H1 (cell line): ENCODE measurements around the gene FARS2. TPM values are rescaled to one million over a fixed set of nuclear protein-coding genes. Genes with fewer than 3 reads are reported as not detected.

Experiments
- CTCF ChIA-PET: fragments of 300-600 bp; sonication (Branson Sonifier 250); formaldehyde crosslinking; loops from one replicate; lab custom pipeline; 2021; ENCODE audit not compliant: partially characterized antibody; lab: Charles Lee
- POLR2A ChIA-PET: fragments of 300-600 bp; sonication (Branson Sonifier 250); formaldehyde crosslinking; loops from one replicate; lab custom pipeline; 2021; ENCODE audit warnings: inconsistent platforms; ENCODE audit not compliant: partially characterized antibody; lab: Charles Lee
- DNase-seq, 2 experiments: peaks; one replicate each; pipeline versions ENCODE4 v3.0.0 to v3.0.0-alpha.2; 2010 to 2022; ENCODE audit warnings: low spot score in 2 of 2, low read depth in 1 of 2, mixed read lengths in 1 of 2
- FAIRE-seq: peaks from 2 replicates; lab custom pipeline; 2011; peaks lifted over from hg19 to GRCh38; lab: Jason Lieb, UNC
- H2AFZ ChIP-seq: 2 replicates; pipeline ENCODE4 v1.8.1; 2012; ENCODE audit warnings: low read length, inconsistent platforms
- H2AK5ac ChIP-seq: 2 replicates; pipeline ENCODE4 v1.6.1; 2013; ENCODE audit warnings: low read depth, low read length
- H2BK120ac ChIP-seq: replicated peaks from 2 replicates; pipeline ENCODE3; 2013; ENCODE audit warnings: low read depth, low read length, inconsistent platforms
- H2BK12ac ChIP-seq: 2 replicates; pipeline ENCODE4 v1.6.1; 2013; ENCODE audit warnings: low read depth, low read length
- H2BK15ac ChIP-seq: 2 replicates; pipeline ENCODE4 v1.6.1; 2013; ENCODE audit warnings: low read length
- H2BK20ac ChIP-seq: 2 replicates; pipeline ENCODE4 v1.6.1; 2013; ENCODE audit warnings: low read length
- H2BK5ac ChIP-seq: 2 replicates; pipeline ENCODE4 v1.6.1; 2013; ENCODE audit warnings: low read depth, low read length
- H3K14ac ChIP-seq: 2 replicates; pipeline ENCODE4 v1.6.1; 2013; ENCODE audit warnings: inconsistent platforms; ENCODE audit not compliant: insufficient read length
- H3K18ac ChIP-seq: 2 replicates; pipeline ENCODE4 v1.6.1; 2013; ENCODE audit warnings: low read length; ENCODE audit errors: extremely low read depth
- H3K23ac ChIP-seq: 2 replicates; pipeline ENCODE4 v1.6.1; 2013; ENCODE audit warnings: inconsistent platforms; ENCODE audit not compliant: insufficient read length
- H3K23me2 ChIP-seq: 2 replicates; pipeline ENCODE4 v1.6.1; 2013; ENCODE audit warnings: low read depth, low read length
- H3K27ac ChIP-seq: 2 replicates; pipeline ENCODE4 v1.6.1; 2011; ENCODE audit warnings: low read depth, low read length, inconsistent platforms
- H3K27me3 ChIP-seq, 4 experiments: replicated peaks in 1 of 4; 1 replicate in 1 of 4; 2 replicates in 3 of 4; pipeline versions ENCODE4 v1.6.1 to v1.8.1; 2011 to 2013; ENCODE audit warnings: low read length in 3 of 4, mild to moderate bottlenecking in 3 of 4, inconsistent platforms in 2 of 4, mixed read lengths in 2 of 4, moderate library complexity in 1 of 4; ENCODE audit not compliant: control insufficient read depth in 3 of 4, insufficient read depth in 3 of 4; ENCODE audit errors: extremely low read depth in 1 of 4
- H3K36me3 ChIP-seq, 4 experiments: 2 replicates each; pipeline versions ENCODE4 v1.6.1 to v1.8.1; 2011 to 2013; ENCODE audit warnings: mild to moderate bottlenecking in 4 of 4, low read length in 3 of 4, moderate library complexity in 2 of 4, control low read depth in 1 of 4, inconsistent platforms in 1 of 4; ENCODE audit not compliant: insufficient read depth in 4 of 4, control insufficient read depth in 2 of 4
- H3K4ac ChIP-seq: replicated peaks from 2 replicates; pipeline ENCODE3; 2013; ENCODE audit warnings: low read length, low read depth, mixed read lengths, inconsistent platforms; ENCODE audit not compliant: insufficient read length
- H3K4me1 ChIP-seq, 4 experiments: replicated peaks in 1 of 4; 1 replicate in 1 of 4; 2 replicates in 3 of 4; pipeline versions ENCODE4 v1.6.1 to v1.8.1; 2011 to 2013; ENCODE audit warnings: low read length in 3 of 4, inconsistent platforms in 2 of 4, mixed read lengths in 1 of 4; ENCODE audit not compliant: insufficient read depth in 4 of 4, control insufficient read depth in 3 of 4
- H3K4me2 ChIP-seq, 2 experiments: 2 replicates each; pipeline versions ENCODE4 v1.6.1 to v1.8.1; 2011 to 2013; ENCODE audit warnings: low read depth in 2 of 2, low read length in 2 of 2, control low read depth in 1 of 2, inconsistent platforms in 1 of 2, mild to moderate bottlenecking in 1 of 2; ENCODE audit not compliant: insufficient read depth in 1 of 2
- H3K4me3 ChIP-seq, 4 experiments: fragments of 200-600, 300-600 bp in 1 of 4; sonication (generic), shearing (Covaris generic), sonication (Bioruptor Twin) in 1 of 4; 2 replicates each; pipeline versions ENCODE4 v1.5.1 to v1.8.1; 2011 to 2016; ENCODE audit warnings: low read length in 4 of 4, low read depth in 3 of 4, control low read depth in 2 of 4, inconsistent platforms in 2 of 4, mild to moderate bottlenecking in 2 of 4, mixed read lengths in 1 of 4, moderate library complexity in 1 of 4; ENCODE audit not compliant: insufficient read depth in 2 of 4; ENCODE audit errors: extremely low read depth in 1 of 4
- H3K56ac ChIP-seq: replicated peaks from 2 replicates; pipeline ENCODE3; 2013; ENCODE audit warnings: low read depth, mild to moderate bottlenecking, mixed read lengths, low read length, inconsistent platforms; ENCODE audit not compliant: insufficient read length
- H3K79me1 ChIP-seq: 2 replicates; pipeline ENCODE4 v1.6.1; 2013; ENCODE audit warnings: low read depth, low read length, control low read depth
- H3K79me2 ChIP-seq, 2 experiments: 2 replicates each; pipeline versions ENCODE4 v1.6.1 to v1.8.1; 2012 to 2013; ENCODE audit warnings: low read length in 2 of 2, mild to moderate bottlenecking in 2 of 2, inconsistent platforms in 1 of 2; ENCODE audit not compliant: insufficient read depth in 2 of 2, control insufficient read depth in 1 of 2
- H3K9ac ChIP-seq, 4 experiments: replicated peaks in 1 of 4; 1 replicate in 1 of 4; 2 replicates in 3 of 4; pipeline versions ENCODE4 v1.6.1 to v1.8.1; 2011 to 2013; ENCODE audit warnings: low read depth in 3 of 4, low read length in 3 of 4, control low read depth in 2 of 4, mild to moderate bottlenecking in 2 of 4, moderate library complexity in 2 of 4, inconsistent platforms in 1 of 4; ENCODE audit errors: extremely low read depth in 1 of 4
- H3K9me3 ChIP-seq, 2 experiments: 2 replicates each; pipeline versions ENCODE4 v1.6.1 to v1.8.1; 2012 to 2013; ENCODE audit warnings: mild to moderate bottlenecking in 2 of 2, moderate library complexity in 2 of 2, control low read depth in 1 of 2, inconsistent platforms in 1 of 2, low read depth in 1 of 2, low read length in 1 of 2, mixed read lengths in 1 of 2; ENCODE audit not compliant: insufficient read depth in 2 of 2
- H4K20me1 ChIP-seq, 2 experiments: replicated peaks in 1 of 2; 2 replicates each; pipeline versions ENCODE3 to v1.8.1; 2011 to 2013; ENCODE audit warnings: inconsistent platforms in 2 of 2, low read length in 2 of 2, mild to moderate bottlenecking in 1 of 2; ENCODE audit not compliant: insufficient read depth in 2 of 2, control insufficient read depth in 1 of 2
- H4K5ac ChIP-seq: 2 replicates; pipeline ENCODE4 v1.6.1; 2013; ENCODE audit warnings: low read length, low read depth, mixed read lengths, inconsistent platforms; ENCODE audit not compliant: insufficient read length
- H4K8ac ChIP-seq: 2 replicates; pipeline ENCODE4 v1.8.0; 2013; ENCODE audit warnings: mild to moderate bottlenecking, moderate library complexity, low read length, inconsistent platforms; ENCODE audit not compliant: insufficient read depth; ENCODE audit errors: extremely low read depth
- H4K91ac ChIP-seq: replicated peaks from 2 replicates; pipeline ENCODE3; 2013; ENCODE audit warnings: low read length, mixed read lengths, inconsistent platforms; ENCODE audit not compliant: insufficient read length
- CBX8 ChIP-seq: fragments of 300-800, 300-1000 bp; sonication (generic); IDR thresholded peaks from 2 replicates; pipeline ENCODE4 v1.7.1; 2016; ENCODE audit warnings: low read depth, low read length, borderline replicate concordance
- CEBPB ChIP-seq: IDR thresholded peaks from 2 replicates; pipeline ENCODE4 v1.6.1; 2012; ENCODE audit warnings: low read depth, low read length
- EGR1 ChIP-seq: IDR thresholded peaks from 2 replicates; pipeline ENCODE4 v1.6.1; 2011; ENCODE audit warnings: low read depth, low read length, borderline replicate concordance
- EP300 ChIP-seq, 2 experiments: IDR thresholded peaks; 1 replicate in 1 of 2; 2 replicates in 1 of 2; pipeline ENCODE4 v1.6.1; 2011 to 2012; ENCODE audit warnings: low read depth in 2 of 2, low read length in 2 of 2, mild to moderate bottlenecking in 2 of 2, borderline replicate concordance in 1 of 2, inconsistent platforms in 1 of 2, moderate library complexity in 1 of 2
- GABPA ChIP-seq: IDR thresholded peaks from 2 replicates; pipeline ENCODE4 v1.6.1; 2011; ENCODE audit warnings: mild to moderate bottlenecking, low read length, moderate library complexity, borderline replicate concordance; ENCODE audit not compliant: insufficient read depth
- JUND ChIP-seq: IDR thresholded peaks from 2 replicates; pipeline ENCODE4 v1.6.1; 2011; ENCODE audit warnings: mild to moderate bottlenecking, improper control_type of control experiment, low read length
- NANOG ChIP-seq: IDR thresholded peaks from 2 replicates; pipeline ENCODE4 v1.6.1; 2011; ENCODE audit warnings: low read length, low read depth, mild to moderate bottlenecking, inconsistent platforms; ENCODE audit not compliant: insufficient read depth, poor library complexity, severe bottlenecking
- POLR2A ChIP-seq, 2 experiments: IDR thresholded peaks; 1 replicate in 1 of 2; 2 replicates in 1 of 2; pipeline ENCODE4 v1.6.1; 2011; ENCODE audit warnings: low read depth in 2 of 2, low read length in 2 of 2, mild to moderate bottlenecking in 2 of 2; ENCODE audit errors: control extremely low read depth in 1 of 2
- POLR2AphosphoS5 ChIP-seq: IDR thresholded peaks from 2 replicates; pipeline ENCODE4 v1.6.1; 2011; ENCODE audit warnings: low read depth, low read length
- RXRA ChIP-seq: IDR thresholded peaks from 2 replicates; pipeline ENCODE4 v1.6.1; 2011; ENCODE audit warnings: low read depth, mild to moderate bottlenecking, low read length, moderate library complexity; ENCODE audit not compliant: insufficient read depth
- SIRT6 ChIP-seq: IDR thresholded peaks from one replicate; pipeline ENCODE4 v1.7.1; 2012; ENCODE audit warnings: low read length, inconsistent platforms
- SIX5 ChIP-seq: IDR thresholded peaks from 2 replicates; pipeline ENCODE4 v1.6.1; 2011; ENCODE audit warnings: mild to moderate bottlenecking, low read depth, low read length
- SP1 ChIP-seq: IDR thresholded peaks from 2 replicates; pipeline ENCODE4 v1.6.1; 2011; ENCODE audit warnings: low read depth, low read length
- SP2 ChIP-seq: IDR thresholded peaks from 2 replicates; pipeline ENCODE4 v1.6.1; 2012; ENCODE audit warnings: mild to moderate bottlenecking, low read length, inconsistent platforms
- TCF12 ChIP-seq: IDR thresholded peaks from 2 replicates; pipeline ENCODE4 v1.6.1; 2011; ENCODE audit warnings: low read depth, mild to moderate bottlenecking, low read length
- WGBS, 2 experiments: shearing (Covaris generic) in 1 of 2; methylation state at CpG; one replicate each; pipeline versions ENCODE4 v1.1.6 to v1.1.7; 2013 to 2015; ENCODE audit warnings: low lambda C conversion rate in 2 of 2, mixed read lengths in 2 of 2, inconsistent platforms in 1 of 2, low coverage in 1 of 2, missing lambda C conversion rate in 1 of 2; ENCODE audit not compliant: insufficient replicate concordance in 2 of 2, insufficient coverage in 1 of 2, insufficient read length in 1 of 2; ENCODE audit errors: extremely low coverage in 1 of 2, missing lambda C conversion rate in 1 of 2; 5-methylcytosine and 5-hydroxymethylcytosine counted together
- polyA plus RNA-seq, 7 experiments: library from polyadenylated mRNA; depleted of rRNA in 3 of 7; stranded (reverse) in 5 of 7; unstranded in 2 of 7; fragments of >200 nt in 5 of 7; fragments of 200-250 nt in 2 of 7; gene quantifications; 1 replicate in 5 of 7; 2 replicates in 1 of 7; 4 replicates in 1 of 7; pipeline versions ENCODE4 v1.2.1 to v1.2.3, GENCODE V29; 2011 to 2013; ENCODE audit warnings: missing spikeins in 2 of 7, mixed read lengths in 2 of 7
- total RNA-seq: library from RNA; stranded (reverse); fragmentation: NEBNext Ultra II Directional; extraction: Animal tissue kit (Norgen Biotek cat#: 25700); gene quantifications from 2 replicates; pipeline ENCODE4 v1.2.1, GENCODE V29; 2021

Gene FARS2
- total and polyA plus RNA-seq, 2 of the 8 experiments (the other 6 are each of a cell fraction or from before 2014, with no cell fraction given): 11.7 to 14.4 TPM

- Histone ChIP-seq H3K27me3 (no peaks in the 10 kb centered on the region), H4K20me1 (peaks cover 3 to 5% of the 10 kb centered on the region in 2 experiments), H2BK120ac (no peak overlapping the region), H2BK20ac (no peak overlapping the region), H3K4me2 (no peak overlapping the region), H2AFZ (no peak overlapping the region), H3K9ac (no peak overlapping the region), H2AK5ac (no peak overlapping the region), H3K36me3 (peaks cover 0 to 5% (median 0%) of the 10 kb centered on the region in 4 experiments; a peak in 1 of 8 replicates), H3K56ac (no peak overlapping the region), H3K79me2 (peaks cover 0 to 70% of the 10 kb centered on the region in 2 experiments), H3K4me1 (peaks cover 0 to 4% (median 0%) of the 10 kb centered on the region in 4 experiments; a peak in 1 of 7 replicates), H3K4ac (no peak overlapping the region), H3K4me3 (no peak overlapping the region), H3K27ac (no peak overlapping the region), H3K14ac (no peak overlapping the region), H3K23ac (no peak overlapping the region), H4K91ac (no peak overlapping the region), H3K9me3 (peaks cover 0 to 4% of the 10 kb centered on the region in 2 experiments; a peak in 1 of 4 replicates), H4K8ac (no peak overlapping the region), H3K23me2 (no peaks in the 10 kb centered on the region), H3K79me1 (peaks cover 20% of the 10 kb centered on the region), H2BK12ac (no peak overlapping the region), H4K5ac (no peak overlapping the region), H2BK15ac (no peak overlapping the region), H3K18ac (no peak overlapping the region), H2BK5ac (no peak overlapping the region)
- CTCF ChIA-PET: no interaction called here
- POLR2A ChIA-PET: interaction anchor here (1.7 to 3.3 kb wide), 4 partner anchors 10 to 17 kb away, joined by 5 to 9 read pairs (median 8); partner anchors contain the start of genes FARS2 and LYRM4
- WGBS, 2 experiments: 79% methylated on average over 2 of the region's 2 CpGs; no CpG with 5 or more reads in 1 of the 2 experiments
- DNase-seq (no peak), FAIRE-seq (no peak)
- no peak for TF ChIP-seq SP1
- TF ChIP-seq TCF12: no peak
- no peak for TF ChIP-seq EP300 (IDR thresholded peaks at IDR 0.05; ENCODE audit: borderline replicate concordance in 1 of 2, low read depth in 2 of 2, low read length in 2 of 2)
- TF ChIP-seq SIX5: no peak
- no peak for TF ChIP-seq SIRT6
- TF ChIP-seq POLR2A (IDR thresholded peaks at IDR 0.05; ENCODE audit: control extremely low read depth in 1 of 2, low read depth in 2 of 2, low read length in 2 of 2): no peak
- TF ChIP-seq JUND: no peak
- TF ChIP-seq EGR1: no peak
- TF ChIP-seq RXRA: no peak
- no peak for TF ChIP-seq CBX8
- no peak for TF ChIP-seq CEBPB
- TF ChIP-seq NANOG: no peak
- TF ChIP-seq SP2: no peak
- no peak for TF ChIP-seq POLR2AphosphoS5
- no peak for TF ChIP-seq GABPA
Observed at GRCh38 chr6:5247201-5247600, 14.1 kb upstream of the FARS2 start.
